Fibroblast of mammary gland (primary cell): ENCODE results near the gene NFU1.

Experiments
- DNase-seq: peaks from one replicate; pipeline ENCODE4 v3.0.0-alpha.2; 2010; ENCODE audit warnings: low read depth
- H3K4me3 ChIP-seq: 2 replicates; pipeline ENCODE4 v1.5.1; 2011; ENCODE audit warnings: low read depth, mild to moderate bottlenecking, low read length, moderate library complexity; ENCODE audit not compliant: control insufficient read depth
- CTCF ChIP-seq: conservative IDR thresholded peaks from 2 replicates; pipeline ENCODE4 v1.5.1; 2011; ENCODE audit warnings: low read depth, low read length, inconsistent platforms; ENCODE audit not compliant: control insufficient read depth, insufficient read depth

The NFU1 gene

GRCh38 chr2:69385443-69386151 is 51.6 kb downstream of the NFU1 start:
- DNase-seq: peak; percentile 37
- H3K4me3 ChIP-seq: peak overlapping the region; percentile 84
- no peak for TF ChIP-seq CTCF

- DNase-seq: peak; percentile 27
- no peak for TF ChIP-seq CTCF
- peak overlapping the region; percentile 0 for H3K4me3 ChIP-seq
Observed at GRCh38 chr2:69384618-69385081, 52.6 kb downstream of the NFU1 start.

GRCh38 chr2:69383176-69383812 is 53.9 kb downstream of the NFU1 start:
- no peak for DNase-seq
- no peak for TF ChIP-seq CTCF
- H3K4me3 ChIP-seq: no peak overlapping the region

GRCh38 chr2:69382547-69382946 is 54.7 kb downstream of the NFU1 start:
- no peak overlapping the region for H3K4me3 ChIP-seq
- no peak for DNase-seq
- no peak for TF ChIP-seq CTCF

DNA sequence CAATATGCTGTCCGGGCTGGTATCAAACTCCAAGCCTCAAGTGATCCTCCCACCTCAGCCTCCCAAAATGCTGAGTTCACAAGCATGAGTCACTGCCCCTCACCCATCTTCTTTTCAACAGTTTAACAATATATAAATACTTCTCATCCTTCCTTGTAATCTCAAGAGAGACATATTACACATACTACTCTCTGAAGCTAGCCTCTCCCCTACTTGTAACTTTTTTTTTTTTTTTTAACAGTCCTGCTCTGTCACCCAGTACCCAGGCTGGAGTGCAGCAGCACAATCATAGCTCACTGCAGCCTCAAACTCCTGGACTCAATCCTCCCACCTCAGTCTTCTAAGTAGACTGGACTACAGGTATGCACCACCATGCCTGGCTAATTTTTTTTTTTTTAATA is 55.9 kb downstream of the NFU1 start:
- TF ChIP-seq CTCF: no peak
- peak; percentile 87 for DNase-seq
- H3K4me3 ChIP-seq: no peak overlapping the region

GRCh38 chr2:69380072-69380917 is 56.9 kb downstream of the NFU1 start:
- H3K4me3 ChIP-seq: no peak overlapping the region
- DNase-seq: no peak
- TF ChIP-seq CTCF: no peak
